Measurements from ENCODE around the gene EPGN.
A peak's percentile ranks its signal among the peaks of the same experiment; 100 is the strongest.

EPGN gene

GRCh38 chr4:74292111-74292870 is 16.0 kb upstream of the EPGN start:
- H3K4me1 Mint-ChIP-seq: no peaks in the 10 kb centered on the region
- DNase-seq: no peak
- H3K27me3 Mint-ChIP-seq: no peaks in the 10 kb centered on the region
- no peak overlapping the region for H3K4me3 Mint-ChIP-seq
- H3K9me3 Mint-ChIP-seq: no peaks in the 10 kb centered on the region
- CTCF ChIA-PET: interaction anchor here (1.6 kb wide), 1 partner anchor 11 kb away, joined by 3 read pairs; no protein-coding TSS in a partner anchor
- H3K36me3 Mint-ChIP-seq: no peaks in the 10 kb centered on the region
- no peak overlapping the region for H3K27ac Mint-ChIP-seq

GRCh38 chr4:74293558-74293957 is 14.7 kb upstream of the EPGN start:
- no peak for DNase-seq
- Mint-ChIP-seq H3K27me3 (no peaks in the 10 kb centered on the region), H3K27ac (no peak overlapping the region), H3K4me1 (no peaks in the 10 kb centered on the region), H3K9me3 (no peaks in the 10 kb centered on the region), H3K4me3 (no peak overlapping the region), H3K36me3 (no peaks in the 10 kb centered on the region)
- CTCF ChIA-PET: no interaction called here

- H3K36me3 Mint-ChIP-seq: no peaks in the 10 kb centered on the region
- H3K27me3 Mint-ChIP-seq: no peaks in the 10 kb centered on the region
- H3K4me3 Mint-ChIP-seq: no peak overlapping the region
- H3K27ac Mint-ChIP-seq: no peak overlapping the region
- DNase-seq: no peak
- H3K4me1 Mint-ChIP-seq: no peaks in the 10 kb centered on the region
- CTCF ChIA-PET: no interaction called here
- no peaks in the 10 kb centered on the region for H3K9me3 Mint-ChIP-seq
Observed at GRCh38 chr4:74294681-74295080, 13.6 kb upstream of the EPGN start.

- H3K4me3 Mint-ChIP-seq: no peak overlapping the region
- CTCF ChIA-PET: no interaction called here
- H3K9me3 Mint-ChIP-seq: no peaks in the 10 kb centered on the region
Observed at GRCh38 chr4:74297539-74297938, 10.7 kb upstream of the EPGN start.

GRCh38 chr4:74304095-74304625 is 4.1 kb upstream of the EPGN start:
- no peak for DNase-seq
- CTCF ChIA-PET: interaction anchor here (0.9 to 1.8 kb wide), 4 partner anchors 12 to 76 kb away, joined by 3 to 4 read pairs (median 4); no protein-coding TSS in a partner anchor
- Mint-ChIP-seq H3K36me3 (no peaks in the 10 kb centered on the region), H3K4me1 (peaks cover 8% of the 10 kb centered on the region), H3K4me3 (no peak overlapping the region), H3K27ac (no peak overlapping the region), H3K9me3 (no peaks in the 10 kb centered on the region), H3K27me3 (no peaks in the 10 kb centered on the region)

More at GRCh38 chr4:74297539-74297938, 10.7 kb upstream of the EPGN start:
- Mint-ChIP-seq H3K27ac (no peak overlapping the region), H3K36me3 (no peaks in the 10 kb centered on the region), H3K4me1 (no peaks in the 10 kb centered on the region), H3K27me3 (no peaks in the 10 kb centered on the region)
- no peak for DNase-seq

GRCh38 chr4:74305000-74305399 is 3.3 kb upstream of the EPGN start:
- CTCF ChIA-PET: interaction anchor here (0.9 kb wide), 1 partner anchor 76 kb away, joined by 4 read pairs; no protein-coding TSS in a partner anchor
- Mint-ChIP-seq H3K4me1 (peaks cover 8% of the 10 kb centered on the region), H3K9me3 (no peaks in the 10 kb centered on the region)

GRCh38 chr4:74307170-74307569 is 1.1 kb upstream of the EPGN start:
- CTCF ChIA-PET: interaction anchor here (1.3 to 2.4 kb wide), 3 partner anchors 75 to 102 kb away, joined by 4 to 14 read pairs (median 5); no protein-coding TSS in a partner anchor
- no peaks in the 10 kb centered on the region for H3K36me3 Mint-ChIP-seq

More at GRCh38 chr4:74305000-74305399, 3.3 kb upstream of the EPGN start:
- no peaks in the 10 kb centered on the region for H3K36me3 Mint-ChIP-seq
- H3K27ac Mint-ChIP-seq: no peak overlapping the region
- no peak overlapping the region for H3K4me3 Mint-ChIP-seq
- no peaks in the 10 kb centered on the region for H3K27me3 Mint-ChIP-seq
- DNase-seq: no peak

GRCh38 chr4:74309223-74309622 is 953 bp downstream of the EPGN start:
- Mint-ChIP-seq H3K9me3 (no peaks in the 10 kb centered on the region), H3K27me3 (no peaks in the 10 kb centered on the region), H3K4me3 (no peak overlapping the region), H3K27ac (no peak overlapping the region), H3K36me3 (no peaks in the 10 kb centered on the region), H3K4me1 (peaks cover 8% of the 10 kb centered on the region)
- DNase-seq: no peak
- CTCF ChIA-PET: interaction anchor here (1.2 to 1.7 kb wide), 2 partner anchors 11 to 81 kb away, joined by 4 to 9 read pairs; no protein-coding TSS in a partner anchor

More at GRCh38 chr4:74307170-74307569, 1.1 kb upstream of the EPGN start:
- no peak overlapping the region for H3K27ac Mint-ChIP-seq
- no peak for DNase-seq
- peaks cover 8% of the 10 kb centered on the region for H3K4me1 Mint-ChIP-seq
- H3K9me3 Mint-ChIP-seq: no peaks in the 10 kb centered on the region
- no peaks in the 10 kb centered on the region for H3K27me3 Mint-ChIP-seq
- H3K4me3 Mint-ChIP-seq: no peak overlapping the region

GRCh38 chr4:74311696-74312313 is 3.5 kb downstream of the EPGN start:
- DNase-seq: peak; percentile 29
- Mint-ChIP-seq H3K27ac (no peak overlapping the region), H3K9me3 (no peaks in the 10 kb centered on the region), H3K4me1 (peaks cover 8% of the 10 kb centered on the region), H3K4me3 (no peak overlapping the region), H3K36me3 (no peaks in the 10 kb centered on the region), H3K27me3 (no peaks in the 10 kb centered on the region)
- CTCF ChIA-PET: interaction anchor here (0.7 to 2.0 kb wide), 3 partner anchors 82 to 124 kb away, joined by 3 to 16 read pairs (median 5); no protein-coding TSS in a partner anchor

GRCh38 chr4:74314329-74314728 is 6.1 kb downstream of the EPGN start:
- H3K27me3 Mint-ChIP-seq: no peaks in the 10 kb centered on the region
- CTCF ChIA-PET: interaction anchor here (1.1 kb wide), 1 partner anchor 86 kb away, joined by 3 read pairs; no protein-coding TSS in a partner anchor
- no peaks in the 10 kb centered on the region for H3K4me1 Mint-ChIP-seq
- H3K4me3 Mint-ChIP-seq: no peak overlapping the region
- no peak overlapping the region for H3K27ac Mint-ChIP-seq
- DNase-seq: no peak
- no peaks in the 10 kb centered on the region for H3K36me3 Mint-ChIP-seq
- H3K9me3 Mint-ChIP-seq: no peaks in the 10 kb centered on the region

- CTCF ChIA-PET: interaction anchor here (0.7 to 1.1 kb wide), 2 partner anchors 87 to 88 kb away, joined by 3 to 4 read pairs; no protein-coding TSS in a partner anchor
Observed at GRCh38 chr4:74314944-74315343, 6.7 kb downstream of the EPGN start.

GRCh38 chr4:74315376-74315775 is 7.1 kb downstream of the EPGN start:
- CTCF ChIA-PET: interaction anchor here (0.7 to 1.2 kb wide), 2 partner anchors 88 to 126 kb away, joined by 3 to 4 read pairs; no protein-coding TSS in a partner anchor
- H3K9me3 Mint-ChIP-seq: no peaks in the 10 kb centered on the region

More at GRCh38 chr4:74314944-74315343, 6.7 kb downstream of the EPGN start:
- H3K27ac Mint-ChIP-seq: no peak overlapping the region
- no peaks in the 10 kb centered on the region for H3K27me3 Mint-ChIP-seq
- no peaks in the 10 kb centered on the region for H3K4me1 Mint-ChIP-seq
- H3K9me3 Mint-ChIP-seq: no peaks in the 10 kb centered on the region
- no peaks in the 10 kb centered on the region for H3K36me3 Mint-ChIP-seq
- no peak for DNase-seq
- no peak overlapping the region for H3K4me3 Mint-ChIP-seq

GRCh38 chr4:74316397-74316796 is 8.1 kb downstream of the EPGN start:
- peaks cover 5% of the 10 kb centered on the region for H3K27me3 Mint-ChIP-seq
- no peaks in the 10 kb centered on the region for H3K36me3 Mint-ChIP-seq
- H3K27ac Mint-ChIP-seq: no peak overlapping the region
- H3K4me3 Mint-ChIP-seq: no peak overlapping the region
- CTCF ChIA-PET: interaction anchor here (0.6 to 1.2 kb wide), 2 partner anchors 88 to 127 kb away, joined by 3 read pairs; no protein-coding TSS in a partner anchor
- no peaks in the 10 kb centered on the region for H3K9me3 Mint-ChIP-seq
- no peaks in the 10 kb centered on the region for H3K4me1 Mint-ChIP-seq
- no peak for DNase-seq

More at GRCh38 chr4:74315376-74315775, 7.1 kb downstream of the EPGN start:
- DNase-seq: no peak
- Mint-ChIP-seq H3K4me1 (no peaks in the 10 kb centered on the region), H3K36me3 (no peaks in the 10 kb centered on the region), H3K27me3 (peaks cover under 1% of the 10 kb centered on the region), H3K4me3 (no peak overlapping the region), H3K27ac (no peak overlapping the region)

GRCh38 chr4:74317616-74318246 is 9.5 kb downstream of the EPGN start:
- CTCF ChIA-PET: interaction anchor here (0.6 to 1.4 kb wide), 4 partner anchors 89 to 1530 kb away, joined by 3 to 5 read pairs (median 3); no protein-coding TSS in a partner anchor
- no peak for DNase-seq
- Mint-ChIP-seq H3K27ac (no peak overlapping the region), H3K27me3 (peaks cover 5% of the 10 kb centered on the region), H3K4me1 (no peaks in the 10 kb centered on the region), H3K4me3 (no peak overlapping the region), H3K9me3 (no peaks in the 10 kb centered on the region), H3K36me3 (no peaks in the 10 kb centered on the region)
